H4 (cell line): ENCODE measurements around the gene RFWD3. TPM values are rescaled to one million over a fixed set of nuclear protein-coding genes. Genes with fewer than 3 reads are reported as not detected.
"Not testable (repeated sequence)": the region's sequence is repeated elsewhere in the genome, so short reads cannot be mapped to it uniquely, and the experiment has no call there.

ENCODE experiments used
- DNase-seq: peaks from one replicate; pipeline ENCODE4 v3.0.0-alpha.2; 2015; ENCODE audit warnings: low spot score
- total RNA-seq: library from RNA; depleted of rRNA; stranded (reverse); fragments of >200 nt; shearing (Covaris generic); gene quantifications from 2 replicates; pipeline ENCODE4 v1.2.3, GENCODE V29; 2014; rRNA removed

Gene RFWD3, protein sequence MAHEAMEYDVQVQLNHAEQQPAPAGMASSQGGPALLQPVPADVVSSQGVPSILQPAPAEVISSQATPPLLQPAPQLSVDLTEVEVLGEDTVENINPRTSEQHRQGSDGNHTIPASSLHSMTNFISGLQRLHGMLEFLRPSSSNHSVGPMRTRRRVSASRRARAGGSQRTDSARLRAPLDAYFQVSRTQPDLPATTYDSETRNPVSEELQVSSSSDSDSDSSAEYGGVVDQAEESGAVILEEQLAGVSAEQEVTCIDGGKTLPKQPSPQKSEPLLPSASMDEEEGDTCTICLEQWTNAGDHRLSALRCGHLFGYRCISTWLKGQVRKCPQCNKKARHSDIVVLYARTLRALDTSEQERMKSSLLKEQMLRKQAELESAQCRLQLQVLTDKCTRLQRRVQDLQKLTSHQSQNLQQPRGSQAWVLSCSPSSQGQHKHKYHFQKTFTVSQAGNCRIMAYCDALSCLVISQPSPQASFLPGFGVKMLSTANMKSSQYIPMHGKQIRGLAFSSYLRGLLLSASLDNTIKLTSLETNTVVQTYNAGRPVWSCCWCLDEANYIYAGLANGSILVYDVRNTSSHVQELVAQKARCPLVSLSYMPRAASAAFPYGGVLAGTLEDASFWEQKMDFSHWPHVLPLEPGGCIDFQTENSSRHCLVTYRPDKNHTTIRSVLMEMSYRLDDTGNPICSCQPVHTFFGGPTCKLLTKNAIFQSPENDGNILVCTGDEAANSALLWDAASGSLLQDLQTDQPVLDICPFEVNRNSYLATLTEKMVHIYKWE
- 30.8 and 33.8 TPM in 2 replicates for total RNA-seq

GRCh38 chr16:74666425-74667254 lies at the start of gene RFWD3:
TSS of gene RFWD3 (minus strand) at chr16:74666877. CDS start at chr16:74661449, 5,428 bp downstream.
- DNase-seq: peak; percentile 99

GRCh38 chr16:74716355-74716754 lies 49.7 kb upstream of the RFWD3 start:
- DNase-seq: no peak

GRCh38 chr16:74713876-74714275 lies 47.2 kb upstream of the RFWD3 start:
- no peak for DNase-seq

DNA sequence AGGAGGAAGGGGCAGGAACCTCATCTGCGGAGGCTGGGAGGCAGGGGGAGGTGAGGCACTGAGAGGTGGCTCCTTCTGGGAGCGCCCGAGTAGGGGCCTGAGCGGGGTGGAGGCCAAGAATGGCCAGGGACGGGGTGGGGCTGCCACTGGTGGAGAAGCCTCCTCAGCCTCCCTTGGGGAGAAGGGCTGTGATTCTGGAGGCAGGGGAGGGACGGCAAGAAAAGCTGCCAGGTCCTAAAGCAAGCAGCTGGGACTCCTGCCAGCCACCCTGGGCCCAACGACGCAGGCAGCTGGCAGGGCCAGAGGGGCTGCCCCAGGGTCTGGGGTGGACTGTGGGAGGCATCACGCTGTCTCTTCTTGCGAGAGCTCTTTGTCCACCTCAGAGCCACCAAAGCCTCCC lies 46.6 kb upstream of the RFWD3 start:
- DNase-seq: no peak

DNA sequence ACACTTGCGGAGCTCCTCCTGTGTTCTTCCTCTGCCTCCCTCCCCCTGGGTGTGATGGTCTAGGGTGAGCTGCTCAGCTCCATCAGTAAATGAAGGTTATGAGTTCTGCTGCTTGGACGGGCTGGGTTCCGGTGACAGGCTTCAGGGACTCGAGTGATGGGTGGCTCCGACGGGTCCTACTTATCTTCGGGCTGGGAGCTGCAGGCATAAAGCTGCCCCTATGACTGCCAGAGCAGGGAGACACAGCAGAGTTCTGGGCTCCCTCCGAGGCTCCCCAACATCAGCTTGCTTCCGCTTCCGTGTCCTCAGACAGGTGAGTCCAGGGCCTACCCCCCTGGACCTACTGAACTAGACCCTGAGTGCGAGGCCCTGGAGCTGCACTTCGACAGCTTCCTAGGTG lies 45.3 kb upstream of the RFWD3 start:
- DNase-seq: no peak

DNA sequence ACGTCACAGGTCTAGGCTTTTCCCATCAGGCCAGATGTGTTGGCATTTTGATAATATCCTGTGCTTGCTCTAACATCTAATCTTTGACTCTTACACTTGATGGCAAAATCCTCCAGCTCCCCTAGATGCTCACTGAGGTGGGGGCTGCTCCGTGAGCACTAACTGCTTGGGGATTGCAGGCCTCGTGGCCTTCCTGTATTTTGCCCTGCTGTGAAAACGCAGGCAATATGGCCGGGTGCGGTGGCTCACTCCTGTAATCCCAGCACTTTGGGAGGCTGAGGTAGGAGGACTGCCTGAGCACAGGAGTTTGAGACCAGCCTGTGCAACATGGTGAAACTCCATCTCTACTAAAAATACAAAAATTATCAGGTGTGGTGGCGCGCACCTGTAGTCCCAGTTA lies 43.7 kb upstream of the RFWD3 start:
- no peak for DNase-seq

- peak; percentile 58 for DNase-seq
Measured at GRCh38 chr16:74709441-74709877, 42.8 kb upstream of the RFWD3 start.

GRCh38 chr16:74700438-74701225 lies 34.0 kb upstream of the RFWD3 start, which contains the start of gene MLKL:
TSS of gene MLKL (minus strand) at chr16:74700862. CDS start at chr16:74695757, 5,105 bp downstream.
- peak; percentile 44 for DNase-seq

GRCh38 chr16:74700116-74700437 lies 33.4 kb upstream of the RFWD3 start:
- DNase-seq: no peak

DNA sequence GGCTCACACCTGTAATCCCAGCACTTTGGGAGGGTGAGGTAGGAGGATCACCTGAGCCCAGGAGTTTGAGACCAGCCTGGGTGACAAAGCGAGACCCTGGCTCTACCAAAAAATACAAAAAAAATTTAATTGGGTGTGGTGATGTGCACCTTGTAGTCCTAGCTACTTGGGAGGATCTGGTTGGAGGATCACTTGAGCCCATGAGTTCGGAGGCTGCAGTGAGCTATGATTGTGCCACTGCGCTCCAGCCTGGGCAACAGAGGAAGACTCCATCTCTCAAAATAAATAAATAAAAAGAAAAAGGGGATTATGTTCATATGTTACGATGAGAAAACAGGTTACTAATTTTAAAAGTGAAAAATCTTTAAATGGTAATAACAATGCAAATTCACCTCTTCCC lies 33.0 kb upstream of the RFWD3 start:
- DNase-seq: no peak

- no peak for DNase-seq
Measured at GRCh38 chr16:74698222-74698621, 31.5 kb upstream of the RFWD3 start.

DNA sequence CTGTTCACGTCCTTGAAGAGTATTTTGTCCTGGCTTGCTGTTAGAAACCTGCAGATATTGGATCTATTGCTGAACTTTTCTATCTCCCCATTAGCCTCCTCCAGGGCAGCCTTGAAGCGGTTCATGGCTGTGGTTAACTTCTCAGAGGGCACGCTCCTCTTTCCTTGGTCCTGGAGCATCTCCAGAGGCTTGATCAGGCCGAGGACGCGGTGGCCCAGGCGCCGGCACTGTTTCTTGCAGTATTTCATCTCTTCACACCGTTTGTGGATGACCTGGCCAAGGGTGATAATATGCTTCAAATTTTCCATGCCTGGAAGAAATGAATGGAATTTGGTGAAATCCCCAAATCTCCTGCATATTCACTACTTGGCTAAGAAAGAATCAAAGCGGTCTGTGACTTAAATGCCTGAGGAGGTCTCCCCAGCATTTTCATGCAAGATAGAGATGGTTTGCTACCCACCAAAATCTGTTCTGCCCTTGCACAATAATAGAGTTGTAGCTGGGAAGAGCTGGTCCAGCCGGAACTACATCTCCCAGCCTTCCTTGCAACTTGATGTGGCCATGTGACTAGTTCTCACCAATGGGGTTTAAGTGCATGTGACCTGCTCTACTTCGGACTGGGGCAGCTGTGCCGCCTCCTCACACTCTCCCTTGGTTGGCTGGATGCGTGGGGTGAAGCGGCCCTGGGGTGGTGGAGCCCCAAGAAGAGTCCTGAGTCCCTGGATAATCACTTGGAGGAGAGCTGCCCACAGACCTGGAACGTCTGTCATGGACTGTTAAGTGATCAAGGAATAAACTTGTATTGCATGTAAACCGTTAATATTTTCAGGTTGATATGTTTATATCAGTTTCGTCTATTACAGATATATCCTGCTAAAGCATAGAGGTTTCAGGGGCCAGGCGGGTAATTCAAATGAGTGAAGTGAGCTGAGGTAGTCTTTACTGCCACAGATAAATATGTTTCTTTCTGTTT lies 29.1 kb upstream of the RFWD3 start:
- DNase-seq: peak; percentile 92

- no peak for DNase-seq
Measured at GRCh38 chr16:74691093-74691855, 24.6 kb upstream of the RFWD3 start.

DNA sequence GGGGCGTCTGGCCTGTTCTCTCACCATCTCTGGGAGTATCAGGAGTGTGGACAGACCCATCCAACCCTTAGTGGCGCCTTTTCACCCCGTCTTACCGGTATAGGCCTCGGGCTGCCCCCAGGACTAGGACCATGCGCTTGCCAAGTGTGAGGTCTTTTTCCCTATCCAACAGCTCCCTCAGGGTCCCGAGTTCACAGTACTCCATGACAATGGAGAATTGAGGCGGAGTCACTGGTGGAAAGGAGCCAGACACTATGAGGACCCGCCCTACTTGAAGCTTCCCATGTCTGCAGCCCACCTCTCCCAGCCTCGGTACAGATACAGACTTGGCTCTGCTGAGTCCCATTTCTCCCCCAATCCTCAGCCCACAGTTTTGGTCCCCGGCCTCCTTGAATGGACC lies 15.9 kb upstream of the RFWD3 start:
- no peak for DNase-seq

GRCh38 chr16:74680681-74681080 lies 14.0 kb upstream of the RFWD3 start:
- DNase-seq: no peak

- no peak for DNase-seq
Measured at GRCh38 chr16:74679983-74680382, 13.3 kb upstream of the RFWD3 start.

- no peak for DNase-seq
Measured at GRCh38 chr16:74677868-74678267, 11.2 kb upstream of the RFWD3 start.

GRCh38 chr16:74673876-74674275 lies 7.2 kb upstream of the RFWD3 start:
- DNase-seq: no peak

DNA sequence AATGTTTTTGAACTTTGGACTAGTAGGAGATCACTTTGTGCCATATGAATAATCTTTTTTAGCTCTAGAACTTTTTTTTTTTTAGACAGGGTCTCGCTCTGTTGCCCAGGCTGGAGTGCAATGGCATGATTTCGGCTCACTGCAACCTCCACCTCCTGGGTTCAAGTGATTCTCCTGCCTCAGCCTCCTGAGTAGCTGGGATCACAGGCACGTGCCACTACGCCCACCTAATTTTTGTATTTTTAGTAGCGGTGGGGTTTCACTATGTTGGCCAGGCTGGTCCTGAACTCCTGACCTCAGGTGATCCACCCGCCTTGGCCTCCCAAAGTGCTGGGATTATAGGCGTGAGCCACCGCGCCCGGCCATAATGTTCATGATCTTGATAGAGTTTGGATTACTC lies 2.2 kb upstream of the RFWD3 start:
- not testable (repeated sequence) for DNase-seq
